KMS-11 (cell line): ENCODE results near the gene FHOD1.
A peak's percentile ranks its signal among the peaks of the same experiment; 100 is the strongest.

ENCODE experiments used
- H2AFZ ChIP-seq: fragments of 200-600 bp; sonication (generic); 2 replicates; pipeline ENCODE4 v1.6.1; 2016; ENCODE audit warnings: antibody characterized with exemption, mixed run types, low read depth
- H3K27ac ChIP-seq: fragments of 200-600 bp; sonication (generic); 2 replicates; pipeline ENCODE4 v1.6.1; 2016; ENCODE audit warnings: mild to moderate bottlenecking, mixed run types
- H3K27me3 ChIP-seq: fragments of 200-600 bp; sonication (generic); 2 replicates; pipeline ENCODE4 v1.6.1; 2017; ENCODE audit warnings: mild to moderate bottlenecking, low read depth, mixed run types, moderate library complexity; ENCODE audit not compliant: insufficient read depth
- H3K36me3 ChIP-seq: fragments of 200-600 bp; sonication (generic); 2 replicates; pipeline ENCODE4 v1.6.1; 2017; ENCODE audit warnings: mild to moderate bottlenecking, mixed run types; ENCODE audit not compliant: insufficient read depth
- H3K4me1 ChIP-seq: fragments of 200-600 bp; sonication (generic); 2 replicates; pipeline ENCODE4 v1.6.1; 2016; ENCODE audit warnings: mild to moderate bottlenecking, low read depth, mixed run types; ENCODE audit not compliant: poor library complexity, severe bottlenecking
- H3K4me2 ChIP-seq: fragments of 200-600 bp; sonication (generic); 2 replicates; pipeline ENCODE4 v1.7.0; 2016; ENCODE audit warnings: mild to moderate bottlenecking, mixed run types
- H3K4me3 ChIP-seq: fragments of 200-600 bp; sonication (generic); IDR thresholded peaks from 2 replicates; pipeline ENCODE4 v1.6.1; 2017; ENCODE audit warnings: low read depth, low read length, mixed read lengths; ENCODE audit not compliant: insufficient read depth
- H3K79me2 ChIP-seq: fragments of 200-600 bp; sonication (generic); 2 replicates; pipeline ENCODE4 v1.6.1; 2016; ENCODE audit warnings: low read depth, mixed run types; ENCODE audit not compliant: insufficient read depth
- H3K9ac ChIP-seq: fragments of 200-600 bp; sonication (generic); 2 replicates; pipeline ENCODE4 v1.6.1; 2016; ENCODE audit warnings: mild to moderate bottlenecking, mixed run types
- H4K20me1 ChIP-seq: fragments of 200-600 bp; sonication (generic); 2 replicates; pipeline ENCODE4 v1.6.1; 2016; ENCODE audit warnings: mild to moderate bottlenecking, mixed run types; ENCODE audit not compliant: insufficient read depth
- TF ChIP-seq, protein P1 (sequence below): fragments of 200-600 bp; sonication (generic); conservative IDR thresholded peaks from 2 replicates; pipeline ENCODE4 v1.6.1; 2017; ENCODE audit warnings: low read depth, mild to moderate bottlenecking, antibody characterized with exemption, low read length, moderate library complexity, mixed read lengths

FHOD1 gene

GRCh38 chr16:67277294-67277998 is 30.2 kb upstream of the FHOD1 start:
- Histone ChIP-seq H3K79me2 (peaks cover 21% of the 10 kb centered on the region), H3K36me3 (no peaks in the 10 kb centered on the region), H4K20me1 (no peaks in the 10 kb centered on the region), H3K4me3 (no peak overlapping the region), H3K27ac (peak overlapping the region; percentile 56), H3K9ac (peak overlapping the region; percentile 79), H2AFZ (no peak overlapping the region), H3K4me1 (peaks cover 37% of the 10 kb centered on the region), H3K27me3 (no peaks in the 10 kb centered on the region), H3K4me2 (peak overlapping the region; percentile 83)
- TF ChIP-seq, protein P1, sequence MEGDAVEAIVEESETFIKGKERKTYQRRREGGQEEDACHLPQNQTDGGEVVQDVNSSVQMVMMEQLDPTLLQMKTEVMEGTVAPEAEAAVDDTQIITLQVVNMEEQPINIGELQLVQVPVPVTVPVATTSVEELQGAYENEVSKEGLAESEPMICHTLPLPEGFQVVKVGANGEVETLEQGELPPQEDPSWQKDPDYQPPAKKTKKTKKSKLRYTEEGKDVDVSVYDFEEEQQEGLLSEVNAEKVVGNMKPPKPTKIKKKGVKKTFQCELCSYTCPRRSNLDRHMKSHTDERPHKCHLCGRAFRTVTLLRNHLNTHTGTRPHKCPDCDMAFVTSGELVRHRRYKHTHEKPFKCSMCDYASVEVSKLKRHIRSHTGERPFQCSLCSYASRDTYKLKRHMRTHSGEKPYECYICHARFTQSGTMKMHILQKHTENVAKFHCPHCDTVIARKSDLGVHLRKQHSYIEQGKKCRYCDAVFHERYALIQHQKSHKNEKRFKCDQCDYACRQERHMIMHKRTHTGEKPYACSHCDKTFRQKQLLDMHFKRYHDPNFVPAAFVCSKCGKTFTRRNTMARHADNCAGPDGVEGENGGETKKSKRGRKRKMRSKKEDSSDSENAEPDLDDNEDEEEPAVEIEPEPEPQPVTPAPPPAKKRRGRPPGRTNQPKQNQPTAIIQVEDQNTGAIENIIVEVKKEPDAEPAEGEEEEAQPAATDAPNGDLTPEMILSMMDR: no peak

- Histone ChIP-seq H3K27me3 (no peaks in the 10 kb centered on the region), H3K9ac (no peak overlapping the region), H2AFZ (no peak overlapping the region), H3K4me1 (peaks cover 33% of the 10 kb centered on the region), H3K4me2 (no peak overlapping the region), H3K79me2 (peaks cover 21% of the 10 kb centered on the region), H3K27ac (no peak overlapping the region), H3K4me3 (no peak overlapping the region), H3K36me3 (no peaks in the 10 kb centered on the region), H4K20me1 (no peaks in the 10 kb centered on the region)
- TF ChIP-seq, protein P1: no peak
These were observed 28.0 kb upstream of the FHOD1 start for GRCh38 chr16:67275321-67275720.

DNA sequence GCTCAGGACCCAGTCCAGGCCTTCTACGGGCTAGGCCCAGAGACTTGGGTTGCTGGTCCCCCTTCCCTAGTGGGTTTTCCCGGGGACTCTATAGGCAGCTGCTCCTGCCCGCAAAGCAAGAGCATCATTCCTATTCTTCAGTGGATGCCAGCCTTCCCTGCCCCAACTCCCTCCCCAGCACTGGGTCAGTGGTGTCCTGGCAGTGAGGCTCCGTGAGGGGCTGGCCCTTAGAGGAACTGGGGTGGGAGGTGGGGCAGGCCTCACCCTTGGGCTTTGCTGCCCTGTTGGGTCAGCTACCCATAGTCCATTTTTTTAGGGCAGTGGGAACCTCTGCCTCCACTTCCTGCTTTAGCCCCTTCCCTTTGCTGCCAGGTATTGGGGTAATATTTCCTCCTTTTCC is 24.2 kb upstream of the FHOD1 start:
- H3K27ac ChIP-seq: no peak overlapping the region
- H3K4me2 ChIP-seq: no peak overlapping the region
- no peaks in the 10 kb centered on the region for H3K36me3 ChIP-seq
- H2AFZ ChIP-seq: no peak overlapping the region
- no peak overlapping the region for H3K4me3 ChIP-seq
- H4K20me1 ChIP-seq: no peaks in the 10 kb centered on the region
- H3K9ac ChIP-seq: no peak overlapping the region
- 0 out of 2 replicates have a peak, but pooled peaks cover 5% of the 10 kb centered on the region for H3K79me2 ChIP-seq
- peaks cover 15% of the 10 kb centered on the region for H3K4me1 ChIP-seq
- TF ChIP-seq, protein P1: no peak
- H3K27me3 ChIP-seq: no peaks in the 10 kb centered on the region

- Histone ChIP-seq H4K20me1 (no peaks in the 10 kb centered on the region), H3K4me2 (no peak overlapping the region), H3K36me3 (no peaks in the 10 kb centered on the region), H3K79me2 (0 out of 2 replicates have a peak, but pooled peaks cover 2% of the 10 kb centered on the region), H3K4me1 (peaks cover 10% of the 10 kb centered on the region), H3K27me3 (no peaks in the 10 kb centered on the region), H3K9ac (no peak overlapping the region), H2AFZ (no peak overlapping the region), H3K27ac (no peak overlapping the region), H3K4me3 (no peak overlapping the region)
- TF ChIP-seq, protein P1: no peak
These were observed 23.7 kb upstream of the FHOD1 start for GRCh38 chr16:67270931-67271338.
